Keratinocyte (primary cell): ENCODE data around the gene WARS2. TPM values are rescaled to one million over a fixed set of nuclear protein-coding genes. Genes with fewer than 3 reads are reported as not detected.

Experiments used
- DNase-seq: peaks from one replicate; pipeline ENCODE4 v3.0.0-alpha.2; 2011; ENCODE audit warnings: low read depth, missing footprints, low spot score
- FAIRE-seq: peaks from 2 replicates; lab custom pipeline; 2011; peaks lifted over from hg19 to GRCh38; lab: Jason Lieb, UNC
- H2AFZ ChIP-seq: 2 replicates; pipeline ENCODE4 v1.6.0; 2012; ENCODE audit warnings: low read length, control low read depth, inconsistent platforms; ENCODE audit not compliant: control insufficient read depth
- H3K27ac ChIP-seq: 2 replicates; pipeline ENCODE4 v1.5.1; 2011; ENCODE audit warnings: low read length; ENCODE audit not compliant: control insufficient read depth, insufficient read depth
- H3K27me3 ChIP-seq: 3 replicates; pipeline ENCODE4 v1.6.0; 2011; ENCODE audit warnings: low read length; ENCODE audit not compliant: control insufficient read depth, insufficient read depth; ENCODE audit errors: extremely low read depth
- H3K36me3 ChIP-seq, 2 experiments: 2 replicates in 1 of 2; 3 replicates in 1 of 2; pipeline ENCODE4 v1.5.1; 2011; ENCODE audit warnings: low read length in 2 of 2, mild to moderate bottlenecking in 1 of 2; ENCODE audit not compliant: control insufficient read depth in 2 of 2, insufficient read depth in 2 of 2; ENCODE audit errors: extremely low read depth in 1 of 2
- H3K4me1 ChIP-seq: 3 replicates; pipeline ENCODE4 v1.5.1; 2011; ENCODE audit warnings: low read length; ENCODE audit not compliant: control insufficient read depth, insufficient read depth; ENCODE audit errors: extremely low read depth
- H3K4me2 ChIP-seq: 3 replicates; pipeline ENCODE4 v1.6.0; 2011; ENCODE audit warnings: low read depth, low read length; ENCODE audit not compliant: control insufficient read depth, insufficient read depth; ENCODE audit errors: extremely low read depth
- H3K4me3 ChIP-seq, 3 experiments: fragments of 200-600 bp in 1 of 3; sonication (generic) in 1 of 3; 2 replicates in 2 of 3; 3 replicates in 1 of 3; pipeline ENCODE4 v1.5.1; 2011 to 2016; ENCODE audit warnings: low read length in 3 of 3, mild to moderate bottlenecking in 3 of 3, control low read depth in 2 of 3, inconsistent platforms in 1 of 3, low read depth in 1 of 3, mixed read lengths in 1 of 3, mixed run types in 1 of 3, moderate library complexity in 1 of 3; ENCODE audit not compliant: control insufficient read depth in 2 of 3, insufficient read depth in 2 of 3; ENCODE audit errors: extremely low read depth in 1 of 3
- H3K79me2 ChIP-seq: 2 replicates; pipeline ENCODE4 v1.6.0; 2012; ENCODE audit warnings: low read length; ENCODE audit not compliant: control insufficient read depth, insufficient read depth
- H3K9ac ChIP-seq: 3 replicates; pipeline ENCODE4 v1.6.0; 2011; ENCODE audit warnings: low read length; ENCODE audit not compliant: control insufficient read depth, insufficient read depth; ENCODE audit errors: extremely low read depth
- H3K9me1 ChIP-seq: 3 replicates; pipeline ENCODE4 v1.6.0; 2011; ENCODE audit warnings: low read length; ENCODE audit not compliant: control insufficient read depth, insufficient read depth; ENCODE audit errors: extremely low read depth
- H3K9me3 ChIP-seq: 2 replicates; pipeline ENCODE4 v1.5.1; 2012; ENCODE audit warnings: low read depth, low read length; ENCODE audit not compliant: control insufficient read depth
- H4K20me1 ChIP-seq: 3 replicates; pipeline ENCODE4 v1.6.0; 2011; ENCODE audit warnings: low read length; ENCODE audit not compliant: control insufficient read depth, insufficient read depth; ENCODE audit errors: extremely low read depth
- CTCF ChIP-seq, 3 experiments: IDR thresholded peaks in 1 of 3; conservative IDR thresholded peaks in 1 of 3; optimal IDR thresholded peaks in 1 of 3; 2 replicates in 2 of 3; 3 replicates in 1 of 3; pipeline versions ENCODE3 to v1.5.1; 2011; ENCODE audit warnings: low read length in 3 of 3, mild to moderate bottlenecking in 3 of 3, moderate library complexity in 2 of 3, control low read depth in 1 of 3, inconsistent platforms in 1 of 3; ENCODE audit not compliant: insufficient read depth in 2 of 3; ENCODE audit errors: extremely low read depth in 1 of 3
- EZH2 ChIP-seq: IDR thresholded peaks from one replicate; pipeline ENCODE4 v1.6.1; 2012; ENCODE audit warnings: inconsistent platforms, mild to moderate bottlenecking, low read length, moderate library complexity
- dilution Hi-C: fragments of 300-500 bp; cut with MboI; formaldehyde crosslinking; loops from one replicate; pipeline ENCODE4 v1.7.0; 2020; ENCODE audit warnings: low sequenced_read_pairs; ENCODE audit not compliant: extremely low pct_ligation_motif_present
- polyA plus RNA-seq, 5 experiments: library from polyadenylated mRNA; depleted of rRNA in 3 of 5; stranded (reverse) in 3 of 5; stranded (forward) in 1 of 5; unstranded in 1 of 5; fragments of >200 nt; gene quantifications; 1 replicate in 1 of 5; 2 replicates in 3 of 5; 3 replicates in 1 of 5; pipeline versions ENCODE4 v1.2.1 to v1.2.3, GENCODE V29; 2011 to 2012; ENCODE audit warnings: missing spikeins in 2 of 5, low read depth in 1 of 5, low replicate concordance in 1 of 5

The WARS2 gene
- polyA plus RNA-seq, 1 donor (not counting 4 experiments of a cell fraction or from before 2014, with no cell fraction given), result 10.3 TPM

DNA sequence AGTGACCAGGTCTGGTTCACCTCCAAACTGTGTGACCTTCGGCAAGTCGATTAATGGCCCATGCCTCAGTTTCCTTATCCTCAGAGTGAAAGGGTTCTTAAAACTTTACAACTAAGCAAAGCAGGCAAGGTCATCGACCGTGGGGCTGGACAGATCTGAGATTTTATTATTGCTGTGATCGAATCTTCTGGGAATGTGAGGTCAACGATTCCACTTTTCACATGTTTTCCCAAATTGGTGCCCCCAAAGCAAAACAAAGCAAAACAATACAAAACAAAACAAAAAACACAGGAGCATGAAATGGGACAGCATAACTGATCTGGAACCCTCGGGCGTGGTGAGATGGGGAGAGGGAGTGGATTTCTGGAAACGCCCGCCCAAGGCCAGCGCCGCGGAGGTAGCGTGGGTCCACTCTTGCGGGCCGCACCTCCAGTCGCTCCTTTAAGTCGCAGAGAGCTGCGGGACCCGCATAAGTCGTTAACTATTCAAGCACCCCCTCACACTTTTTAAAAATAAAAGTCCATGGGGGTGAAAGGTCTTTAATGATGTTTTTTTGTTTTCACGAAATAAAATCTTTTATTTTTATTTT is 148.1 kb downstream of the WARS2 start:
- TF ChIP-seq CTCF (optimal IDR thresholded peaks at IDR 0.05 in 1 of 3, IDR thresholded peaks at IDR 0.05 in 1 of 3, conservative IDR thresholded peaks at IDR 0.05 in 1 of 3; ENCODE audit: extremely low read depth in 1 of 3, insufficient read depth in 2 of 3, low read length in 3 of 3), result no peak
- TF ChIP-seq EZH2, result no peak
- Histone ChIP-seq H3K4me2 (no peak overlapping the region), H3K9me3 (no peaks in the 10 kb centered on the region), H3K9ac (no peak overlapping the region), H4K20me1 (no peaks in the 10 kb centered on the region), H3K36me3 (no peaks in the 10 kb centered on the region), H3K9me1 (no peaks in the 10 kb centered on the region), H3K27me3 (peaks cover 98% of the 10 kb centered on the region), H3K27ac (no peak overlapping the region), H3K79me2 (no peaks in the 10 kb centered on the region), H3K4me1 (peaks cover 5% of the 10 kb centered on the region), H3K4me3 (no peak overlapping the region), H2AFZ (no peak overlapping the region)
- FAIRE-seq, result no peak
- DNase-seq, result no peak
- dilution Hi-C loops, result no loop called here

- Histone ChIP-seq H3K9ac (no peak overlapping the region), H4K20me1 (no peaks in the 10 kb centered on the region), H3K4me3 (no peak overlapping the region), H3K27me3 (peaks cover 100% of the 10 kb centered on the region), H3K27ac (no peak overlapping the region), H3K36me3 (no peaks in the 10 kb centered on the region), H3K4me1 (peaks cover 5% of the 10 kb centered on the region), H3K4me2 (no peak overlapping the region), H3K79me2 (no peaks in the 10 kb centered on the region), H2AFZ (no peak overlapping the region), H3K9me1 (no peaks in the 10 kb centered on the region), H3K9me3 (peaks cover 3% of the 10 kb centered on the region)
- FAIRE-seq, result no peak
- DNase-seq, result no peak
- dilution Hi-C loops, result no loop called here
- no peak for TF ChIP-seq CTCF (optimal IDR thresholded peaks at IDR 0.05 in 1 of 3, IDR thresholded peaks at IDR 0.05 in 1 of 3, conservative IDR thresholded peaks at IDR 0.05 in 1 of 3; ENCODE audit: extremely low read depth in 1 of 3, insufficient read depth in 2 of 3, low read length in 3 of 3)
- TF ChIP-seq EZH2, result no peak
Observed at GRCh38 chr1:118991448-118991847, 149.0 kb downstream of the WARS2 start.
